Stimulated activated effector memory CD8-positive, alpha-beta T cell treated with anti-CD3 and anti-CD28 coated beads, Interleukin-12 subunit alpha, Interleukin-12 subunit beta, amount 100 ng/mL, for 72 hours (primary cell): ENCODE data around the gene CARS2.
A peak's percentile ranks its signal among the peaks of the same experiment; 100 is the strongest.
"Not testable (repeated sequence)": the region's sequence is repeated elsewhere in the genome, so short reads cannot be mapped to it uniquely, and the experiment has no call there.

Experiments
- ATAC-seq: fragments of 150-1000 bp; cut with Tn5 transposase; 2 replicates; pipeline ENCODE4 v1.10.0; 2021
- DNase-seq, 2 donors: peaks; one replicate each; pipeline ENCODE4 v3.0.0; 2021 to 2022; ENCODE audit warnings: low spot score in 2 of 2
- H3K27ac Mint-ChIP-seq: one replicate; pipeline ENCODE4 v1.8.0; 2022; ENCODE audit warnings: mild to moderate bottlenecking, mixed read lengths
- H3K36me3 Mint-ChIP-seq: one replicate; pipeline ENCODE4 v1.8.0; 2022; ENCODE audit warnings: mild to moderate bottlenecking, mixed read lengths
- H3K4me1 Mint-ChIP-seq: one replicate; pipeline ENCODE4 v1.8.0; 2022; ENCODE audit warnings: mixed read lengths
- H3K4me3 Mint-ChIP-seq: one replicate; pipeline ENCODE4 v1.8.0; 2022; ENCODE audit warnings: mild to moderate bottlenecking, mixed read lengths
- H3K9me3 Mint-ChIP-seq: one replicate; pipeline ENCODE4 v1.8.0; 2022; ENCODE audit warnings: mixed read lengths

The CARS2 gene

GRCh38 chr13:110713981-110714796 is 8.3 kb upstream of the CARS2 start:
- DNase-seq, result peak; percentile 52 to 85
- Mint-ChIP-seq H3K27ac (peak overlapping the region; percentile 89), H3K4me3 (peak overlapping the region; percentile 75), H3K36me3 (peaks cover 48% of the 10 kb centered on the region), H3K9me3 (no peaks in the 10 kb centered on the region), H3K4me1 (peaks cover 12% of the 10 kb centered on the region)
- no peak for ATAC-seq

GRCh38 chr13:110713642-110713952 is 7.7 kb upstream of the CARS2 start, which contains the start of gene ING1:
ING1 (plus strand) TSS chr13:110713700; CDS start chr13:110714150, 450 bp downstream.
- Mint-ChIP-seq H3K4me3 (peak within 1 kb of the TSS; percentile 75), H3K9me3 (no peaks in the 10 kb centered on the region), H3K4me1 (peaks cover 12% of the 10 kb centered on the region), H3K27ac (peak within 1 kb of the TSS; percentile 89), H3K36me3 (peaks cover 42% of the 10 kb centered on the region)
- ATAC-seq (no peak), DNase-seq (no peak)

- H3K27ac Mint-ChIP-seq, result peak overlapping the region; percentile 89
- ATAC-seq (peak; percentile 74), DNase-seq (peak; percentile 95 to 99)
- peaks cover 41% of the 10 kb centered on the region for H3K36me3 Mint-ChIP-seq
- peaks cover 9% of the 10 kb centered on the region for H3K4me1 Mint-ChIP-seq
- H3K9me3 Mint-ChIP-seq, result no peaks in the 10 kb centered on the region
- peak overlapping the region; percentile 75 for H3K4me3 Mint-ChIP-seq
Observed at GRCh38 chr13:110712849-110713641, 7.1 kb upstream of the CARS2 start.

- DNase-seq, result peak in 1 of 2 donors; percentile 83
- peak; percentile 48 for ATAC-seq
- Mint-ChIP-seq H3K9me3 (no peaks in the 10 kb centered on the region), H3K4me3 (peak overlapping the region; percentile 75), H3K36me3 (peaks cover 41% of the 10 kb centered on the region), H3K4me1 (peaks cover 2% of the 10 kb centered on the region), H3K27ac (peak overlapping the region; percentile 89)
Observed at GRCh38 chr13:110712081-110712848, 6.3 kb upstream of the CARS2 start.

- no peak for ATAC-seq
Observed at GRCh38 chr13:110706570-110707372, 855 bp upstream of the CARS2 start.

GRCh38 chr13:110705356-110705825 is 525 bp downstream of the CARS2 start:
- H3K4me1 Mint-ChIP-seq, result peaks cover 33% of the 10 kb centered on the region
- DNase-seq (no peak), ATAC-seq (no peak)
- peak overlapping the region; percentile 74 for H3K4me3 Mint-ChIP-seq
- H3K27ac Mint-ChIP-seq, result peak overlapping the region; percentile 74
- no peaks in the 10 kb centered on the region for H3K9me3 Mint-ChIP-seq
- peaks cover 41% of the 10 kb centered on the region for H3K36me3 Mint-ChIP-seq

More at GRCh38 chr13:110706570-110707372, 855 bp upstream of the CARS2 start:
- peak overlapping the region; percentile 74 for H3K4me3 Mint-ChIP-seq
- peaks cover 28% of the 10 kb centered on the region for H3K36me3 Mint-ChIP-seq
- H3K4me1 Mint-ChIP-seq, result peaks cover 27% of the 10 kb centered on the region
- peak overlapping the region; percentile 74 for H3K27ac Mint-ChIP-seq
- no peaks in the 10 kb centered on the region for H3K9me3 Mint-ChIP-seq
- DNase-seq, result no peak

GRCh38 chr13:110702591-110703526 is 3.1 kb downstream of the CARS2 start:
- Mint-ChIP-seq H3K4me1 (peaks cover 53% of the 10 kb centered on the region), H3K4me3 (no peak overlapping the region), H3K9me3 (no peaks in the 10 kb centered on the region), H3K27ac (no peak overlapping the region), H3K36me3 (peaks cover 67% of the 10 kb centered on the region)
- ATAC-seq, result no peak
- no peak for DNase-seq

GRCh38 chr13:110702089-110702488 is 3.8 kb downstream of the CARS2 start:
- no peak for DNase-seq
- peaks cover 74% of the 10 kb centered on the region for H3K36me3 Mint-ChIP-seq
- no peak for ATAC-seq
- H3K4me3 Mint-ChIP-seq, result no peak overlapping the region
- H3K27ac Mint-ChIP-seq, result no peak overlapping the region
- H3K9me3 Mint-ChIP-seq, result no peaks in the 10 kb centered on the region
- H3K4me1 Mint-ChIP-seq, result peaks cover 52% of the 10 kb centered on the region

GRCh38 chr13:110701061-110701460 is 4.9 kb downstream of the CARS2 start:
- Mint-ChIP-seq H3K27ac (peak overlapping the region; percentile 36), H3K36me3 (peaks cover 78% of the 10 kb centered on the region), H3K4me1 (peaks cover 48% of the 10 kb centered on the region)
- not testable (repeated sequence) for ATAC-seq, H3K4me3 Mint-ChIP-seq, H3K9me3 Mint-ChIP-seq, DNase-seq

- H3K4me3 Mint-ChIP-seq, result no peak overlapping the region
- ATAC-seq, result no peak
- no peaks in the 10 kb centered on the region for H3K9me3 Mint-ChIP-seq
- H3K4me1 Mint-ChIP-seq, result peaks cover 48% of the 10 kb centered on the region
- H3K27ac Mint-ChIP-seq, result no peak overlapping the region
- no peak for DNase-seq
- H3K36me3 Mint-ChIP-seq, result peaks cover 82% of the 10 kb centered on the region
Observed at GRCh38 chr13:110700641-110701040, 5.3 kb downstream of the CARS2 start.

GRCh38 chr13:110700186-110700585 is 5.7 kb downstream of the CARS2 start:
- Mint-ChIP-seq H3K9me3 (no peaks in the 10 kb centered on the region), H3K27ac (no peak overlapping the region), H3K4me1 (peaks cover 48% of the 10 kb centered on the region), H3K4me3 (no peak overlapping the region), H3K36me3 (peaks cover 87% of the 10 kb centered on the region)
- ATAC-seq, result no peak
- no peak for DNase-seq

GRCh38 chr13:110699148-110700145 is 6.5 kb downstream of the CARS2 start:
- H3K9me3 Mint-ChIP-seq, result no peaks in the 10 kb centered on the region
- no peak overlapping the region for H3K4me3 Mint-ChIP-seq
- peaks cover 94% of the 10 kb centered on the region for H3K36me3 Mint-ChIP-seq
- DNase-seq (no peak), ATAC-seq (no peak)
- H3K27ac Mint-ChIP-seq, result peak overlapping the region; percentile 17
- peaks cover 48% of the 10 kb centered on the region for H3K4me1 Mint-ChIP-seq
